Hematopoietic multipotent progenitor cell treated with erythropoietin and hydrocortisone succinate and interleukin-3 and kit ligand, for 15 days (in vitro differentiated cells): Measurements from ENCODE around the gene PRKRA.
"Not testable (repeated sequence)": the region's sequence is repeated elsewhere in the genome, so short reads cannot be mapped to it uniquely, and the experiment has no call there.

Source experiments
- DNase-seq: peaks from one replicate; pipeline ENCODE4 v3.0.0-alpha.2; 2015; ENCODE audit warnings: low spot score

PRKRA gene

GRCh38 chr2:178413472-178414265 is 37.3 kb downstream of the PRKRA start:
- DNase-seq = peak; percentile 12

- not testable (repeated sequence) for DNase-seq
These were observed 38.5 kb downstream of the PRKRA start for GRCh38 chr2:178412453-178412852.

GRCh38 chr2:178412047-178412446 is 38.9 kb downstream of the PRKRA start:
- no peak for DNase-seq

GRCh38 chr2:178409261-178409660 is 41.7 kb downstream of the PRKRA start:
- no peak for DNase-seq

GRCh38 chr2:178404368-178404767 is 46.6 kb downstream of the PRKRA start:
- DNase-seq = no peak

GRCh38 chr2:178403671-178404306 is 47.2 kb downstream of the PRKRA start:
- no peak for DNase-seq

- no peak for DNase-seq
These were observed 49.0 kb downstream of the PRKRA start for GRCh38 chr2:178401994-178402437.

GRCh38 chr2:178397002-178397605 is 53.9 kb downstream of the PRKRA start:
- DNase-seq = peak; percentile 59

GRCh38 chr2:178395941-178396570 is 54.9 kb downstream of the PRKRA start:
- no peak for DNase-seq

- DNase-seq = no peak
These were observed 55.7 kb downstream of the PRKRA start for GRCh38 chr2:178395295-178395694.

- no peak for DNase-seq
These were observed 56.1 kb downstream of the PRKRA start for GRCh38 chr2:178394859-178395258.

GRCh38 chr2:178392215-178392614 is 58.8 kb downstream of the PRKRA start:
- DNase-seq = no peak

GRCh38 chr2:178391701-178392100 is 59.3 kb downstream of the PRKRA start:
- DNase-seq = no peak

GRCh38 chr2:178388287-178388686 is 62.7 kb downstream of the PRKRA start:
- DNase-seq = no peak

GRCh38 chr2:178386986-178387597 is 63.9 kb downstream of the PRKRA start:
- DNase-seq = no peak

- DNase-seq = no peak
These were observed 65.3 kb downstream of the PRKRA start for GRCh38 chr2:178385595-178386148.

- no peak for DNase-seq
These were observed 67.3 kb downstream of the PRKRA start for GRCh38 chr2:178383718-178384117.
